Measurements from ENCODE around the gene ZNF672. TPM values are rescaled to one million over a fixed set of nuclear protein-coding genes. Genes with fewer than 3 reads are reported as not detected.
A peak's percentile ranks its signal among the peaks of the same experiment; 100 is the strongest.

Gene ZNF672
- total and polyA plus RNA-seq, 8 donors: 16.2 to 35.5 (median 20.1) TPM

DNA sequence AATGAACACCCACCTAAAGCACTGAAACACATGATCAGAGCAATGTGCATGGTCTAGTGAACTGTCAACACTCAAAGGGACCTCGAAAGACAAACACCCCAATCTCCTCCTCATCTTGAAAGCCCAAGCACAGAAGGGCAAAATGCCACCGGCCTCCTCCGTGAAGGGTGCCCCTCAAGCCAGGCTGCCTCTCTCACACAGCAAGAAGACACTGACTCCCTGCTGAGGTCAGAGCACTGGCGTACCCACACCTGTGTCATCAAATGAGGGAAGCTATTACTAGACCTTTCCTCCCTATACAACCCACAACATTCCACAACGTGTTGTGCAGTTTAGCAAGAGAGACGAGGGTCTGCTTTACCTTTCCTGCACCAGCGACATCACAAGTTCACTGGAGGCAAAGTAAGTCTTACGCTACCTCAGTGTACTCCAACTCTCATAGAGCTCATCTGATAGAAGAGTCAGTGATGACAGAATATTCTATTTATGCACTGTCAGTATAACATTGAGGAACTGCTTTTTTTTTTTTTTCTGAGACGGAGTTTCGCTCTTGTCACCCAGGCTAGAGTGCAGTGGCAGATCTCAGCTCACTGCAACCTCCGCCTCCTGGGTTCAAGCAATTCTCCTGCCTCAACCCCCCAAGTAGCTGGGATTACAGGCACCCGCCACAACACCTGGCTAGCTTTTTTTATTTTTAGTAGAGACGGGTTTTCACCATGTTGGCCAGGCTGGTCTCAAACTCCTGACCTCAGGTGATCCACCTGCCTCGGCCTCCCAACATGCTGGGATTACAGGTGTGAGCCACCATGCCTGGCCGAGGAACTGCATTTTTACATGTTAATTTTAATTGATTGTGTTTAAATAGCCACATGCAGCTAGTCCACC is 15.6 kb upstream of the ZNF672 start:
- Histone ChIP-seq H3K36me3 (peaks cover 0 to 23% of the 10 kb centered on the region in 2 donors), H3K27me3 (no peaks in the 10 kb centered on the region), H3K27ac (peak overlapping the region in 1 of 2 donors; percentile 70), H3K4me1 (peaks cover 32 to 88% of the 10 kb centered on the region in 2 donors), H3K9me3 (no peaks in the 10 kb centered on the region), H3K4me3 (no peak overlapping the region)
- TF ChIP-seq, protein P1, sequence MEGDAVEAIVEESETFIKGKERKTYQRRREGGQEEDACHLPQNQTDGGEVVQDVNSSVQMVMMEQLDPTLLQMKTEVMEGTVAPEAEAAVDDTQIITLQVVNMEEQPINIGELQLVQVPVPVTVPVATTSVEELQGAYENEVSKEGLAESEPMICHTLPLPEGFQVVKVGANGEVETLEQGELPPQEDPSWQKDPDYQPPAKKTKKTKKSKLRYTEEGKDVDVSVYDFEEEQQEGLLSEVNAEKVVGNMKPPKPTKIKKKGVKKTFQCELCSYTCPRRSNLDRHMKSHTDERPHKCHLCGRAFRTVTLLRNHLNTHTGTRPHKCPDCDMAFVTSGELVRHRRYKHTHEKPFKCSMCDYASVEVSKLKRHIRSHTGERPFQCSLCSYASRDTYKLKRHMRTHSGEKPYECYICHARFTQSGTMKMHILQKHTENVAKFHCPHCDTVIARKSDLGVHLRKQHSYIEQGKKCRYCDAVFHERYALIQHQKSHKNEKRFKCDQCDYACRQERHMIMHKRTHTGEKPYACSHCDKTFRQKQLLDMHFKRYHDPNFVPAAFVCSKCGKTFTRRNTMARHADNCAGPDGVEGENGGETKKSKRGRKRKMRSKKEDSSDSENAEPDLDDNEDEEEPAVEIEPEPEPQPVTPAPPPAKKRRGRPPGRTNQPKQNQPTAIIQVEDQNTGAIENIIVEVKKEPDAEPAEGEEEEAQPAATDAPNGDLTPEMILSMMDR (IDR thresholded peaks at IDR 0.05): no peak
- no peak for ATAC-seq
- no peak for DNase-seq
- intact Hi-C loops (cut with DNase I): no loop called here

DNA sequence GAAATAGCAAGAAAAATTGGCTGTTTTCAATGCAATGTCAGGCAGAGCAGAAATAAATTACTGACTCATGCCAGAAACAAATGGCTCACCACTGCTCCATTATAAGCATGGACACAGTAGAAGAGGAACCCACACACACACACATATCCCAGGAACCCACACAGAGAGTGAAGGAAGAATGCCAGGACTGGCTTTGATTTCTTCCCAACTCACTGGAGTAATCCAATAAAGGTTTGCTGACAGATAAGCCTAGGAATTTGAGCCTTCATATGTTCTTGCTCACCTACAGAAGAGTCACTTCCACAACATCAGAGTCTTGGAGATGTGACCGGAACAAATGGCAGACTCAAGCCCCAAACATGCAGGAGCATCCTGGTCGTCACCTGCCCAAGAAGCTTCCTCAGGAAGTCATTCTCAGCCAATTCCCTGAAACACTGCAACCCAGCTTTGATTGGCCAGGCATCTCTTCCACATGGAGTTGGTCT is 14.5 kb upstream of the ZNF672 start:
- intact Hi-C loops (cut with DNase I): no loop called here
- Histone ChIP-seq H3K27ac (peak overlapping the region in 1 of 2 donors; percentile 70), H3K4me3 (peak overlapping the region in 1 of 2 donors; percentile 59), H3K9me3 (no peaks in the 10 kb centered on the region), H3K27me3 (no peaks in the 10 kb centered on the region), H3K4me1 (peaks cover 32 to 77% of the 10 kb centered on the region in 2 donors), H3K36me3 (peaks cover 0 to 23% of the 10 kb centered on the region in 2 donors)
- ATAC-seq: no peak
- DNase-seq: no peak
- TF ChIP-seq, protein P1 (IDR thresholded peaks at IDR 0.05): no peak

DNA sequence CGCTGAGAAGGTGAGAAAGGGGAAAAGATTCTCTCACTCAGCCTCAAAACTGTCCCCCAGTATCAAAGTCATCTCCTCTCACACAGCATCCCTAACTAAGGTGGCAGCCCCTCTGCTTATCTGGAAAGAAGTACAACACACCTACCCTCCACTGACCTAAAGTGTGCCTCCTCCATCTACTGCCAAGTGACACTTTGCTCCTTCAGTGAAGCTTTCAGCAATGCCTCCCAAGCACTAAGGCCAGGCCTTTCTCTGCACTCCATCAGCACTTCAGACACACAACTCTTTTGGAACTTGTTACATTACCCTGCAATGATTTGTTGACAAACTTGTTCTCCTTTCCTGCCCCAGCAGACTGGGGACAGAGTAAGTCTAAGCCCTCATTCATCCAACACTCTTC is 13.7 kb upstream of the ZNF672 start:
- no peak for ATAC-seq

DNA sequence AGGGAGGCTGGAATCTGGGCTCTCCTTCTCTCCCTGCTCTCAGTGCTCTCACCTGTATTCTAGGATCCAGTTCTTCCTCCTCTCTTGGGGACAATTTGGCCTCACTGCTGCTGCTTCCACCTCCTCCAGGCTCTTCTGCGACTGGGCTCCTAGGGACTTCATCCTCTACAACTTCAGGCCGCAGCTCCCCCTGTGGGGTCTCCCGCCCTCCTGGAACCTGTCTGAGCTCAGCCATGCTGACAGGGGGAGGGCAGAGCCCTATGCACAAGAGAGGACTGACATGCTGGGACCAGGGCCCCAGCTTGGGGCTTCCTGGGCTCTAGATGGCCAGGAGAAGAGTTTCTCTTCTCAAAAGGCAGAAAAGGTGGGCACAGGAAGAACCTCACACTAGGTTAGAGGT is 13.3 kb upstream of the ZNF672 start:
- DNase-seq (no peak), ATAC-seq (no peak)
- Histone ChIP-seq H3K9me3 (no peaks in the 10 kb centered on the region), H3K4me1 (peaks cover 32 to 72% of the 10 kb centered on the region in 2 donors), H3K36me3 (peaks cover 0 to 21% of the 10 kb centered on the region in 2 donors), H3K27me3 (no peaks in the 10 kb centered on the region), H3K27ac (peak overlapping the region in 1 of 2 donors; percentile 97), H3K4me3 (peak overlapping the region; percentile 59 to 82)
- intact Hi-C loops (cut with DNase I): no loop called here
- TF ChIP-seq, protein P1 (IDR thresholded peaks at IDR 0.05): no peak

More for the DNA sequence above, 13.7 kb upstream of the ZNF672 start:
- Histone ChIP-seq H3K9me3 (no peaks in the 10 kb centered on the region), H3K4me3 (peak overlapping the region in 1 of 2 donors; percentile 59), H3K27ac (peak overlapping the region in 1 of 2 donors; percentile 97), H3K27me3 (no peaks in the 10 kb centered on the region), H3K36me3 (peaks cover 0 to 23% of the 10 kb centered on the region in 2 donors), H3K4me1 (peaks cover 32 to 75% of the 10 kb centered on the region in 2 donors)
- no peak for DNase-seq
- TF ChIP-seq, protein P1 (IDR thresholded peaks at IDR 0.05): no peak
- intact Hi-C loops (cut with DNase I): no loop called here

DNA sequence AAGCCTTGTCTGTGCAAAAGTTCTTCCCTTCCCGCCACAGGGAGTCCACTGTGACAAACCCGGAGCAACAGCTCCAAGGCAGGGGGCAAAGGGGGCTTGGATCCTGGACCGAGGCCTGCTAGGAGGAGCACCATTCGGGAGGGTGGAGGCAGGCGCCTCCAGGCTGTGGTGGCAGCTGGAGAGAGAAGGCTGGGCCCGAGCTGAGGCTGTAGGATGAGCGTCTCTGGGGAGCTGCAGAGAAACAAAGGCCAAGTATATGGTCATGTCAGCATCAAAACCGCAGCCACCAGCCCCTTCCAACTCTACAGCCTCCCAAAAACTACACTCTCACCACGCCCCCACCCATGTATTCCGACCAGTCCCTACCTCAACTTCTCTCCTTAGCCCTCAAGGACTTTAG is 12.9 kb upstream of the ZNF672 start:
- H3K36me3 ChIP-seq: peaks cover 0 to 17% of the 10 kb centered on the region in 2 donors
- no peak for ATAC-seq
- peaks cover 32 to 67% of the 10 kb centered on the region in 2 donors for H3K4me1 ChIP-seq

More for the DNA sequence above, 12.9 kb upstream of the ZNF672 start:
- Histone ChIP-seq H3K4me3 (peak overlapping the region; percentile 59 to 82), H3K27me3 (no peaks in the 10 kb centered on the region), H3K27ac (peak overlapping the region; percentile 96 to 97), H3K9me3 (no peaks in the 10 kb centered on the region)
- TF ChIP-seq, protein P1 (IDR thresholded peaks at IDR 0.05): no peak
- DNase-seq: no peak
- intact Hi-C loops (cut with DNase I): no loop called here

Measured in left lung (tissue), 10 donors.